WERI-Rb-1 (cell line): ENCODE results near the gene TMPRSS12.

Source experiments
- DNase-seq: peaks from one replicate; pipeline ENCODE4 v3.0.0-alpha.2; 2020
- H3K27ac ChIP-seq: fragments of 250-450 bp; sonication (Bioruptor Pico); 2 replicates; pipeline ENCODE4 v1.5.1; 2020; ENCODE audit warnings: mild to moderate bottlenecking, moderate library complexity
- H3K27me3 ChIP-seq: fragments of 250-450 bp; sonication (Bioruptor Pico); 2 replicates; pipeline ENCODE4 v1.5.1; 2021; ENCODE audit warnings: mild to moderate bottlenecking, low read depth, moderate library complexity; ENCODE audit not compliant: insufficient read depth, severe bottlenecking
- H3K36me3 ChIP-seq: fragments of 250-450 bp; sonication (Bioruptor Pico); 2 replicates; pipeline ENCODE4 v1.5.1; 2020; ENCODE audit warnings: mild to moderate bottlenecking, moderate library complexity
- H3K4me3 ChIP-seq: 2 replicates; pipeline ENCODE4 v1.5.1; 2011; ENCODE audit warnings: low read depth, mild to moderate bottlenecking, control low read depth, low read length
- H3K9me3 ChIP-seq: fragments of 250-450 bp; sonication (Bioruptor Pico); 2 replicates; pipeline ENCODE4 v1.5.1; 2021; ENCODE audit warnings: mild to moderate bottlenecking, moderate library complexity; ENCODE audit not compliant: severe bottlenecking
- CTCF ChIP-seq: IDR thresholded peaks from 2 replicates; pipeline ENCODE4 v1.5.1; 2011; ENCODE audit warnings: low read depth, mild to moderate bottlenecking, control low read depth, inconsistent platforms, low read length

The TMPRSS12 gene

DNA sequence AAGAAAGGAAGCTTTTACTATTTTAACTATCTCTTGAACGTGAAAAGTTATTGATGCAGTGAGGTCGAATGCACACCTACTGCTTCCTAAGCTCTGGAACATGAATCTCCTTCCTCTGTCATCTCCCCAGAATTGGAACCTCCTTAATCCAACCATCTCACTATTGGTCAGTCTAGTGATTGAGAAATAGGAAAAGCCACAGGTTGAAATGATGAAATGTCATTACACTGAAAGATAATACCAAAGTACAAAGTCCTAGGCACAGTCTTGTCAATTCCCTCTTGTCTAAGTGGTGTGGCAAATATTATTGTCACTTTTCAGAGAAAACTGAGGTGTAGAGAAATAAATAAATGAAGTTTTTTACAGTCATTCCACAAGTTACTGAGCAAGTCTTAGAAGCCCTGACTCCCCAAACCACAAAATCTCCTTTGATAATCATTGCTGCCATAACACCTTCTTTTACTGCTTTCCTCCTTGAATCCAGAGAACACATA is 90.1 kb downstream of the TMPRSS12 start:
- no peak for DNase-seq
- Histone ChIP-seq H3K27me3 (no peaks in the 10 kb centered on the region), H3K36me3 (no peaks in the 10 kb centered on the region; the same call in 1 of the 2 replicates), H3K27ac (no peak overlapping the region), H3K4me3 (no peak overlapping the region), H3K9me3 (peaks cover 8% of the 10 kb centered on the region)
- no peak for TF ChIP-seq CTCF

DNA sequence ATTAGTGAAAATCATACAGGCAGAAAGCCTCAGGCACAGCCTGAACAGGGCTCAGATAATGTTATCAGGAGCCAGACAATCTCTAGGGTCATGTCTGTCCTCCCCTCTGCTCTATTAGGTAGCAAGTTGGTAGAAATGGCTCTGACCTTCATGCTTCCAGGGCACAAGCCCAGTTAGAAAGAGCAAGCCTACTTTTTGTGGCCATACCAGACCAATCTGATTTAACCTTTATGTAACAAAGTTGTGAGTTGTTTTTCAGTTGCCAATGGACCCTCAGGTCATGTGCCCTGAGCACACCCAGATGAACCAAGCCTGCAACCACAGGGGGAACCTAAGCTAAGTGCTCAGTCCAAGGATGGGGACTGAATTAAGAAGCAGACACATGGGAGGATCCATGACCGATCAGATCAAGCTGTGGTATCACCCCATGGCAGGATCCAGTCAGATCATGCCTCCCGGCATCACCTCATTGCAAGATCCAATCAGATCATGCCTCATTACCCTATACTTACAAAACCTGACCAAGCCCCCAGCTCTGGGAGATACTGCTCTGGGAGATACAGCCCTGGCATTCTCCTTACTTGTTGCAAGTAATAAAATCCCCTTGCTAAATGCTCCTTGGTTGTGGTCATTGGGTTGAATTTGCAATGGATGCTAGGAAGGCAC is 90.9 kb downstream of the TMPRSS12 start:
- no peaks in the 10 kb centered on the region; the same call in 1 of the 2 replicates for H3K36me3 ChIP-seq
- peaks cover 8% of the 10 kb centered on the region for H3K9me3 ChIP-seq
- H3K27me3 ChIP-seq: no peaks in the 10 kb centered on the region
- DNase-seq: no peak
- TF ChIP-seq CTCF: no peak
- H3K27ac ChIP-seq: no peak overlapping the region
- H3K4me3 ChIP-seq: no peak overlapping the region

- Histone ChIP-seq H3K36me3 (no peaks in the 10 kb centered on the region; the same call in 1 of the 2 replicates), H3K4me3 (no peak overlapping the region), H3K27me3 (no peaks in the 10 kb centered on the region), H3K27ac (no peak overlapping the region), H3K9me3 (peaks cover 11% of the 10 kb centered on the region)
- no peak for TF ChIP-seq CTCF
- no peak for DNase-seq
Measured at GRCh38 chr12:50934371-50934851, 91.7 kb downstream of the TMPRSS12 start.

DNA sequence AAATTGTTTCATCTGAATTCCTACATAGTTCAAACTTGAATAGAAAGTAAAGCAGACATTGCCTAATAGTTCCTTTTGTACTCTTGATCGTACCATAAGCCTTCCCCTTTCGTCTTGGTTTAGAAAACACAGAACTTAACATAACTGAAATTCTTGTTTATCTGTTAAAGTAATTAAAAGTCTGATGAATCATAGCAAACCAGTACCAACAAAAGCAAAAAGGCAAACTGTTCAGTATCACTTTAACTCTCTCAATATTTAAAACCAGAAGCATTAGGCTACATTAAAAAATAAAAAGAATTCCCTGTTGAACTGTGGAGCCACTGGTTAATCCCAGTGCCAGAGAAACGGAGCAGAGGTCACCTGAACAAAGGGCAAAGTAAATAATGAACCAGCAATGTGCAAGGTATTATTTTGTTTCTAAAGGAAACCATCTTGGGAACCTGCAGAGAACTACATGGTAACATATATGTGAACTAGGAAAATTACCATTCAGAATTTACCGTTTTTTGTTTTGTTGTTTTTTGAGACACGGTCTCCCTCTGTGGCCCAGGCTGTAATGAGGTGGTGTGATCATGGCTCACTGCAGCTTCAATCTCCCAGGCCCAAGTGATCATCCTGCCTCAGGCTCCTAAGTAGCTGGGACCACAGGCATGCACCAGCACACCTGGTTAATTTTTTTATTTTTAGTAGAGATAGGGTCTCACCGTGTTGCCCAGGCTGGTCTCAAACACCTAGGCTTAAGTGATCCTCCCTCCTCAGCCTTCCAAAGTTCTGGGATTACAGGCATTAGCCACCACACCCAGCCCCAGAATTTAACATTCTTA is 92.5 kb downstream of the TMPRSS12 start:
- no peaks in the 10 kb centered on the region for H3K27me3 ChIP-seq
- no peak for DNase-seq
- no peak overlapping the region for H3K4me3 ChIP-seq
- H3K9me3 ChIP-seq: peaks cover 11% of the 10 kb centered on the region
- no peak overlapping the region for H3K27ac ChIP-seq
- no peaks in the 10 kb centered on the region; the same call in 1 of the 2 replicates for H3K36me3 ChIP-seq
- TF ChIP-seq CTCF: no peak

- Histone ChIP-seq H3K4me3 (no peak overlapping the region), H3K9me3 (peaks cover 11% of the 10 kb centered on the region), H3K27me3 (no peaks in the 10 kb centered on the region), H3K27ac (no peak overlapping the region), H3K36me3 (no peaks in the 10 kb centered on the region; the same call in 1 of the 2 replicates)
- DNase-seq: no peak
- no peak for TF ChIP-seq CTCF
Measured at GRCh38 chr12:50936821-50937530, 94.2 kb downstream of the TMPRSS12 start.
